Omental fat pad (tissue), 4 donors: ENCODE results near the gene SPECC1L. TPM values are rescaled to one million over a fixed set of nuclear protein-coding genes. Genes with fewer than 3 reads are reported as not detected.

Source experiments
- ATAC-seq: fragments of 150-250 bp; one replicate; pipeline ENCODE4 v1.9.1; 2016; ENCODE audit warnings: mild to moderate bottlenecking, moderate library complexity; ENCODE audit not compliant: low FRiP score
- DNase-seq: peaks from one replicate; pipeline ENCODE4 v3.0.0-alpha.2; 2019; ENCODE audit warnings: low spot score
- CTCF ChIP-seq, 3 donors: fragments of 450-650 bp; IDR thresholded peaks; one replicate each; pipeline ENCODE4 v1.5.1; 2016 to 2017; ENCODE audit warnings: antibody characterized with exemption in 3 of 3, mild to moderate bottlenecking in 3 of 3, moderate library complexity in 2 of 3
- total RNA-seq, 4 donors: library from RNA; depleted of rRNA; stranded (reverse); fragments of >200 nt; gene quantifications; one replicate each; pipeline ENCODE4 v1.1.0, GENCODE V29; 2016

Gene SPECC1L
- total RNA-seq, 4 donors from 2014 or later, result 31.3 to 44.9 (median 35.6) TPM

- DNase-seq (no peak), ATAC-seq (no peak)
- no peak for TF ChIP-seq CTCF (IDR thresholded peaks at IDR 0.05)
These were observed 183.2 kb downstream of the SPECC1L start for GRCh38 chr22:24453853-24454252.

GRCh38 chr22:24455039-24455438, 184.4 kb downstream of the SPECC1L start:
- no peak for TF ChIP-seq CTCF (IDR thresholded peaks at IDR 0.05)
- DNase-seq, result no peak
- no peak for ATAC-seq

DNA sequence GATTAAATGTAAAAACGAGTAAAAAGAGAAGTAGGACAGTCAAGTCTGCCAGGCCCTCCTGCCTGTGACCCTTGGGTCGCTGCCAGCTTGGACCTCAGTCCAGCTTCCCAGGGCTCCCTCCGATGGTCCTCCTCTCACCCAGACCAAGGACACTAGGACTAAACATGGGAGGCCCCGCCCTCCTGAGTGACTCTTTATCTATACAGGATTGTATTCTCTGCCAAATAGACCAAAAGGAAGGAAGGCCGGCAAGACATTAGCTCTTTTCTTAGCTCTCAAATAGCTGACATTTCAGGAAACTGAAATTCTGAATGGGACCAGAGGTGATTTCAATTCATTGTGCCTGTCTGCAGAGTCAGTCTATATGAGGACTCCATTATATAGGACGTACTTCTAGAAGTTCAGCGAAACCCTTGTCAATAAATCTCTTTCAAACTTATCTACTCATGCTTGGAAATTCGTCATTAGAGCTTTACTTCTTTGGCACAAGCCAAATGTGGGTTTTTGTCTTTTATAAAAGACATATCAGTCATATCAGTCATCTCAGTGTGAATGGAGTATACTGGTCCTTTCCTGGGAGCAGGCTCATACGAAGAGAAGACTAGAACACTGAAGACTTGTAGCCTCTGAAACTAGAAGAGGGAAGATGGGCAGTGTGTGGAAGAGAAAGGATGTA, 185.3 kb downstream of the SPECC1L start:
- ATAC-seq (no peak), DNase-seq (no peak)
- TF ChIP-seq CTCF (IDR thresholded peaks at IDR 0.05), result no peak

- no peak for TF ChIP-seq CTCF (IDR thresholded peaks at IDR 0.05)
- no peak for ATAC-seq
- DNase-seq, result no peak
These were observed 187.3 kb downstream of the SPECC1L start for GRCh38 chr22:24457894-24458420.

GRCh38 chr22:24459911-24460310, 189.3 kb downstream of the SPECC1L start:
- DNase-seq, result no peak
- ATAC-seq, result no peak
- no peak for TF ChIP-seq CTCF (IDR thresholded peaks at IDR 0.05)

DNA sequence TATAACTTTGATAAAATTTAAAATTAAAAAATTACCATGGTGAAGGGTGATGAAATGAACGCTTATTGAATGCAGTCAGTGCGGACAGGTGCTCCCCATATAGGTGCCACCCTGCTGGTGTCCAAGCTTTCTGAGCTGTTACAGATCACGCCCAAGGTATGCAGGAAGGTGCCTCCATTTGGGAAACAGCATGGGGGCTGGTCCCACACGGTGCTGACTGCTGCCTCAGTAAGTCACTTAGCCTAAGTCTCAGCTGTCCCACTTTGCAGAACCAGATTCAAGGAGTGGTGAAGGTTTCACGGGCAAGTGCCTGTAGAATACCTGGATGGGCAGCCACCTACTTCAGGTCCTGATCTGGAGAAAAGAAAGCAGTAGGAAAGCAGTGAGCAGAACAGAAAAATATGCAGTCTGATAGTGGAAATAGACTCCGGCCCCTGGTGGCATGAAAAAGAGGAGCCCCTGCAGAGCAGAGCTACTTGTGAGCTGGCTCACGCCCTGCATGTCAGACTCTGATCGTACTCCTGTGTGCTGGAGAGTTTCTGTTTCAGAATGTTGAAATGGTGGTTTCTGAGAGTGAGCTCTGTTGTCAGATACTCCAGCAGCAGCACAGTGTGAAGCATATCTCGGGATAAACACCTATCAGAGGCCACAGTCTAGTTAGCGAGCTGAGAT, 189.9 kb downstream of the SPECC1L start:
- ATAC-seq, result no peak
- TF ChIP-seq CTCF (IDR thresholded peaks at IDR 0.05), result no peak

More for the DNA sequence above, 189.9 kb downstream of the SPECC1L start:
- no peak for DNase-seq
